GM06990 (cell line): ENCODE measurements around the gene PARVA.

Experiments used
- DNase-seq: peaks from one replicate; pipeline ENCODE4 v3.0.0-alpha.2; 2011; ENCODE audit not compliant: insufficient read length; ENCODE audit errors: extremely low read depth
- H3K27me3 ChIP-seq: replicated peaks from 2 replicates; pipeline ENCODE4 v1.6.0; 2011; ENCODE audit warnings: low read length; ENCODE audit not compliant: control insufficient read depth, insufficient read depth
- H3K36me3 ChIP-seq: 2 replicates; pipeline ENCODE4 v1.5.1; 2011; ENCODE audit warnings: low read length; ENCODE audit not compliant: control insufficient read depth, insufficient read depth
- H3K4me3 ChIP-seq: replicated peaks from 2 replicates; pipeline ENCODE4 v1.5.1; 2011; ENCODE audit warnings: low read depth, mild to moderate bottlenecking, control low read depth, low read length
- TF ChIP-seq, protein P1 (sequence below): IDR thresholded peaks from 2 replicates; pipeline ENCODE4 v1.5.1; 2011; ENCODE audit warnings: low read length, control low read depth, mild to moderate bottlenecking, inconsistent platforms; ENCODE audit not compliant: insufficient read depth, poor library complexity, severe bottlenecking

The PARVA gene

DNA sequence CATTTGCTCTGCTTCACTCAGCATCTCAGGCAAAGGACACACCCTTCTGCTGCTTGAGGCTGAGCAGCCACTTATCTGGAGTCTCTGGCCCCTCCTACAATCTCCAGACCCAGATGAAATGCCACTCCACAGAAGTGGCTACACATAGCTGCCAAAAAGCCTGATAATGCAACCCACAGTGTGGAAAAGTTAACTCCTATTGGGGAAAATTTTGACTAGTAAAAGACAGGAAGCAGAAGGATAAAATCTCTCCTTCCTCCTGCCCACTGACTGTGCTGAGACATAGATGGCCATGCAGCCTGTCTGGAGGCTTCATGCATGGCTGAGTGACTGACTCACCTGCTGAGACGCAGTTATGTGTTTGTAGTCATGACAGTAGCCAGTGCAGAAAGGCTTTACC lies 204.6 kb downstream of the PARVA start:
- Histone ChIP-seq H3K4me3 (no peak overlapping the region), H3K27me3 (no peaks in the 10 kb centered on the region), H3K36me3 (no peaks in the 10 kb centered on the region)
- TF ChIP-seq, protein P1, sequence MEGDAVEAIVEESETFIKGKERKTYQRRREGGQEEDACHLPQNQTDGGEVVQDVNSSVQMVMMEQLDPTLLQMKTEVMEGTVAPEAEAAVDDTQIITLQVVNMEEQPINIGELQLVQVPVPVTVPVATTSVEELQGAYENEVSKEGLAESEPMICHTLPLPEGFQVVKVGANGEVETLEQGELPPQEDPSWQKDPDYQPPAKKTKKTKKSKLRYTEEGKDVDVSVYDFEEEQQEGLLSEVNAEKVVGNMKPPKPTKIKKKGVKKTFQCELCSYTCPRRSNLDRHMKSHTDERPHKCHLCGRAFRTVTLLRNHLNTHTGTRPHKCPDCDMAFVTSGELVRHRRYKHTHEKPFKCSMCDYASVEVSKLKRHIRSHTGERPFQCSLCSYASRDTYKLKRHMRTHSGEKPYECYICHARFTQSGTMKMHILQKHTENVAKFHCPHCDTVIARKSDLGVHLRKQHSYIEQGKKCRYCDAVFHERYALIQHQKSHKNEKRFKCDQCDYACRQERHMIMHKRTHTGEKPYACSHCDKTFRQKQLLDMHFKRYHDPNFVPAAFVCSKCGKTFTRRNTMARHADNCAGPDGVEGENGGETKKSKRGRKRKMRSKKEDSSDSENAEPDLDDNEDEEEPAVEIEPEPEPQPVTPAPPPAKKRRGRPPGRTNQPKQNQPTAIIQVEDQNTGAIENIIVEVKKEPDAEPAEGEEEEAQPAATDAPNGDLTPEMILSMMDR: no peak
- DNase-seq: no peak
